ENCODE data around the gene ATXN1. TPM values are rescaled to one million over a fixed set of nuclear protein-coding genes. Genes with fewer than 3 reads are reported as not detected.

The ATXN1 gene
- polyA plus RNA-seq, 2 of the 4 experiments (the other 2 are of a cell fraction): 2.9 to 8.3 TPM

DNA sequence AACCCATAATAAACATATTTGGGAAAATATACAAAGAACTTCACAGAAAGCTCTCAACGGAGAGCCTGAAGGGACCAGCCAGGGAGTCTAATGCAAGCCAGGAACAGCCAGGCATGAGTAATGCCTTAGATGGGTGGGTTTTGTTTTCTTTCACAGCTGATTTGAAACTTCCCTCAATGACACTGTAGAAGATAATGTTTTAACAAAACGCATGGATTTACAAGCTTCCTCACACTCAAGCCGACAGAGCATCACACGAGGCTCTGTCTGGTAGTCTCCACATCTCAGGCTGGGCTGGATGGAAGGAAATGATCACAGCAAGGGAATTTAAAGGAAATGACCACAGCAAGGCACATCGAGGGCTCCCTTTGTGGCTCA lies 409.0 kb downstream of the ATXN1 start:
- POLR2A ChIA-PET: no interaction called here
- 83% methylated on average over 5 of the region's 5 CpGs for WGBS (ENCODE audit: missing lambda C conversion rate)
- H3K27ac ChIP-seq: no peak overlapping the region
- ATAC-seq (no peak), DNase-seq (ENCODE audit: low read depth in 1 of 2, low spot score in 1 of 2) (no peak), FAIRE-seq (no peak)
- H3K9me3 ChIP-seq: no peaks in the 10 kb centered on the region
- no peak for TF ChIP-seq ZC3H11A (IDR thresholded peaks at IDR 0.05)
- no peak for TF ChIP-seq HES2 (IDR thresholded peaks at IDR 0.05)
- no peak for TF ChIP-seq HOXB5 (CRISPR knock-in tag; IDR thresholded peaks at IDR 0.05)
- TF ChIP-seq, protein P1, sequence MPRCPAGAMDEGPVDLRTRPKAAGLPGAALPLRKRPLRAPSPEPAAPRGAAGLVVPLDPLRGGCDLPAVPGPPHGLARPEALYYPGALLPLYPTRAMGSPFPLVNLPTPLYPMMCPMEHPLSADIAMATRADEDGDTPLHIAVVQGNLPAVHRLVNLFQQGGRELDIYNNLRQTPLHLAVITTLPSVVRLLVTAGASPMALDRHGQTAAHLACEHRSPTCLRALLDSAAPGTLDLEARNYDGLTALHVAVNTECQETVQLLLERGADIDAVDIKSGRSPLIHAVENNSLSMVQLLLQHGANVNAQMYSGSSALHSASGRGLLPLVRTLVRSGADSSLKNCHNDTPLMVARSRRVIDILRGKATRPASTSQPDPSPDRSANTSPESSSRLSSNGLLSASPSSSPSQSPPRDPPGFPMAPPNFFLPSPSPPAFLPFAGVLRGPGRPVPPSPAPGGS (IDR thresholded peaks at IDR 0.05): no peak
- no peak for TF ChIP-seq EP300 (IDR thresholded peaks at IDR 0.05)
- no peak for TF ChIP-seq JUNB (IDR thresholded peaks at IDR 0.05)
- CTCF ChIA-PET: no interaction called here
- H3K4me1 ChIP-seq: peaks cover 23% of the 10 kb centered on the region
- no peak overlapping the region for H3K4me3 ChIP-seq
- no peak overlapping the region for H3K4me2 ChIP-seq

DNA sequence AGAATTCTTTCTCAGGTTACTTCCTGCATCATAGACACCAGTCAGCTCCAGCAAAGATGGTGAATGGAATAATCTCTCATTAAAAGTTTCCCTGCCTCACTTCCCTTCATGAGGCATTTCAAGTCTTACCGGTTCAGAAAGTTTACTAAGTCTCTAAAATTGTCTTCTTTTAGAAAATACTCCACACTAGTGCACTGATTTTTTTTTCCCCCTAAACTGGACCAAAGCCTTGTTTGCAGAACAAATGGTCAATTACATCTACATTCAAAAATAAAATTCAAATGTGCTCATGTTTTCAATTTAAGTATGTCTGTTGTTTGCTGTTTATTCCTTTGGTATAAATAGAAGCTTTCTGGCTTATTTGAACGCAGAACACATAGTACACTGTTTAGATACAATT lies 411.7 kb downstream of the ATXN1 start:
- Histone ChIP-seq H3K9me3 (no peaks in the 10 kb centered on the region), H3K4me3 (no peak overlapping the region), H3K4me2 (no peak overlapping the region), H3K27ac (no peak overlapping the region), H3K4me1 (peaks cover 16% of the 10 kb centered on the region)
- DNase-seq (ENCODE audit: low read depth in 1 of 2, low spot score in 1 of 2) (no peak), ATAC-seq (no peak), FAIRE-seq (no peak)
- WGBS (ENCODE audit: missing lambda C conversion rate): 95% methylated on average over 2 of the region's 2 CpGs
- ChIA-PET CTCF (interaction anchor here (2.3 kb wide), 1 partner anchor 10 kb away, joined by 9 read pairs; no protein-coding TSS in a partner anchor), POLR2A (no interaction called here)
- TF ChIP-seq PHF8 (IDR thresholded peaks at IDR 0.05; ENCODE audit: borderline replicate concordance, low read depth): no peak
- no peak for TF ChIP-seq RAD21 (conservative IDR thresholded peaks at IDR 0.05 in 1 of 2, IDR thresholded peaks at IDR 0.05 in 1 of 2)
- TF ChIP-seq HES2 (IDR thresholded peaks at IDR 0.05): no peak
- TF ChIP-seq HOXB13 (CRISPR knock-in tag; IDR thresholded peaks at IDR 0.05; ENCODE audit: low read depth): no peak
- TF ChIP-seq NPAS2 (CRISPR knock-in tag; IDR thresholded peaks at IDR 0.05; ENCODE audit: borderline replicate concordance): no peak
- TF ChIP-seq, protein P2, sequence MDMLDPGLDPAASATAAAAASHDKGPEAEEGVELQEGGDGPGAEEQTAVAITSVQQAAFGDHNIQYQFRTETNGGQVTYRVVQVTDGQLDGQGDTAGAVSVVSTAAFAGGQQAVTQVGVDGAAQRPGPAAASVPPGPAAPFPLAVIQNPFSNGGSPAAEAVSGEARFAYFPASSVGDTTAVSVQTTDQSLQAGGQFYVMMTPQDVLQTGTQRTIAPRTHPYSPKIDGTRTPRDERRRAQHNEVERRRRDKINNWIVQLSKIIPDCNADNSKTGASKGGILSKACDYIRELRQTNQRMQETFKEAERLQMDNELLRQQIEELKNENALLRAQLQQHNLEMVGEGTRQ (IDR thresholded peaks at IDR 0.05): no peak
- TF ChIP-seq HOXB5 (CRISPR knock-in tag; IDR thresholded peaks at IDR 0.05): no peak
- TF ChIP-seq, protein P1 (IDR thresholded peaks at IDR 0.05): no peak
- TF ChIP-seq KDM1A (IDR thresholded peaks at IDR 0.05; ENCODE audit: low read depth): no peak
- TF ChIP-seq EHF (CRISPR knock-in tag; IDR thresholded peaks at IDR 0.05): no peak
- TF ChIP-seq ESRRA (IDR thresholded peaks at IDR 0.05; ENCODE audit: borderline replicate concordance, low read length): no peak
- no peak for TF ChIP-seq RNF2 (IDR thresholded peaks at IDR 0.05; ENCODE audit: borderline replicate concordance, low read depth)
- TF ChIP-seq SMC3 (IDR thresholded peaks at IDR 0.05): no peak
- TF ChIP-seq MAFK (IDR thresholded peaks at IDR 0.05; ENCODE audit: partially characterized antibody): no peak
- no peak for TF ChIP-seq E2F6 (IDR thresholded peaks at IDR 0.05; ENCODE audit: borderline replicate concordance, low read depth)
- no peak for TF ChIP-seq EP300 (IDR thresholded peaks at IDR 0.05)
- no peak for TF ChIP-seq ZFP36 (IDR thresholded peaks at IDR 0.05; ENCODE audit: borderline replicate concordance, partially characterized antibody)
